DOHH2 (cell line): Measurements from ENCODE around the gene SLC16A4.

ENCODE experiments used
- H3F3A ChIP-seq: fragments of 200-600 bp; sonication (generic), shearing (Covaris generic); 2 replicates; pipeline ENCODE4 v1.6.0; 2016; ENCODE audit warnings: antibody characterized with exemption, mild to moderate bottlenecking; ENCODE audit not compliant: control insufficient read depth, insufficient read depth
- H3K27ac ChIP-seq: fragments of 200-600 bp; sonication (generic); 2 replicates; pipeline ENCODE4 v1.5.1; 2014; ENCODE audit warnings: low read depth, mild to moderate bottlenecking, low read length, moderate library complexity
- H3K27me3 ChIP-seq: fragments of 200-600 bp; sonication (generic); 2 replicates; pipeline ENCODE4 v1.6.1; 2014; ENCODE audit warnings: mild to moderate bottlenecking, low read length, mixed read lengths; ENCODE audit not compliant: control insufficient read depth
- H3K36me3 ChIP-seq: fragments of 200-600 bp; sonication (generic); 2 replicates; pipeline ENCODE4 v1.6.1; 2014; ENCODE audit warnings: mild to moderate bottlenecking, low read length, moderate library complexity, mixed read lengths; ENCODE audit not compliant: control insufficient read depth
- H3K4me1 ChIP-seq: fragments of 200-600 bp; sonication (generic); 2 replicates; pipeline ENCODE4 v1.6.1; 2014; ENCODE audit warnings: mild to moderate bottlenecking, low read length, mixed read lengths; ENCODE audit not compliant: control insufficient read depth
- H3K4me2 ChIP-seq: fragments of 200-600 bp; sonication (generic); 2 replicates; pipeline ENCODE4 v1.6.0; 2014; ENCODE audit warnings: mild to moderate bottlenecking, low read length, moderate library complexity
- H3K4me3 ChIP-seq: fragments of 200-600 bp; sonication (generic); 2 replicates; pipeline ENCODE4 v1.5.1; 2014; ENCODE audit warnings: mild to moderate bottlenecking, low read length, mixed read lengths
- H3K79me2 ChIP-seq: fragments of 200-600 bp; sonication (generic); 2 replicates; pipeline ENCODE4 v1.6.1; 2014; ENCODE audit warnings: mild to moderate bottlenecking, low read length, mixed read lengths; ENCODE audit not compliant: control insufficient read depth
- H3K9me2 ChIP-seq: fragments of 200-600 bp; sonication (generic); replicated peaks from 2 replicates; pipeline ENCODE4 v1.6.1; 2014; ENCODE audit warnings: mild to moderate bottlenecking, low read length, mixed read lengths; ENCODE audit not compliant: control insufficient read depth
- H3K9me3 ChIP-seq: fragments of 200-600 bp; sonication (generic); 2 replicates; pipeline ENCODE4 v1.6.1; 2014; ENCODE audit warnings: antibody characterized with exemption, low read length, mixed read lengths; ENCODE audit not compliant: control insufficient read depth, insufficient read depth
- H4K20me1 ChIP-seq: fragments of 200-600 bp; sonication (generic); 2 replicates; pipeline ENCODE4 v1.6.0; 2014; ENCODE audit warnings: low read depth, mild to moderate bottlenecking, antibody characterized with exemption, low read length, moderate library complexity; ENCODE audit not compliant: control insufficient read depth, insufficient read depth
- CTCF ChIP-seq: fragments of 200-600 bp; sonication (generic); IDR thresholded peaks from one replicate; pipeline ENCODE4 v1.5.1; 2014; ENCODE audit warnings: antibody characterized with exemption, mild to moderate bottlenecking, low read depth, low read length; ENCODE audit not compliant: poor library complexity, severe bottlenecking
- EZH2phosphoT487 ChIP-seq: fragments of 200-600 bp; sonication (generic); IDR thresholded peaks from 2 replicates; pipeline ENCODE4 v1.6.1; 2017; ENCODE audit warnings: borderline replicate concordance, mild to moderate bottlenecking, antibody characterized with exemption, low read length, moderate library complexity, mixed read lengths

SLC16A4 gene

DNA sequence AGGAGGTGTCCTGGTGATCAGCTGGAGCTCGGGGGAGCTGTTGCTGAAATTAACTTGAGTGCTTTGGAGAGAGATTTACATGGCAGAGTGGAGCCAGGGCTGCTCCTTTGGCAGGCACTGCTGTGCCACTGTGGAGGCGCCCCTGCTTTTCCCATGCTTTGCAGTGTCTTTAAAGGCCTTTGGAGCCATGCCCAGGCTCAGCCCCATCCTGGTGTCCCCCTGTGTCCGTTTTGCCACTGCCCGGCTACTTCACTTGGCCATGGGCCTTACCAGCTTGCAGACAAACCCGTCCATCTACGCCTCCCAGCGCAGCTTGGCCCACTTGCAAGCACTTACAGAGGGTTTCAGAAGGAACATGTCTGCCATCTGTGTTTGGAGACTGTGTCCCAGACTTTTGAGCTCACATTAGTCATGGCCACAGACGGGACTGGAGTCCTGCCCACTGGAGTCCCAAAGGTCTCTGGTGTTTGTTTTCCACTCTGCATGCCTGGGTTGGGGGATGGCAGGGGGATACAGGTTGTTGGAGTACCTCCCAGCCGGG lies 34.9 kb upstream of the SLC16A4 start:
- TF ChIP-seq EZH2phosphoT487 (no peak), CTCF (no peak)
- Histone ChIP-seq H3K27ac (no peak overlapping the region), H3K9me2 (no peaks in the 10 kb centered on the region), H3K9me3 (peaks cover 7% of the 10 kb centered on the region; the same call in 1 of the 2 replicates), H3F3A (no peaks in the 10 kb centered on the region), H3K4me3 (no peak overlapping the region), H4K20me1 (no peaks in the 10 kb centered on the region), H3K4me1 (peaks cover 7% of the 10 kb centered on the region), H3K4me2 (no peak overlapping the region), H3K79me2 (no peaks in the 10 kb centered on the region), H3K36me3 (no peaks in the 10 kb centered on the region), H3K27me3 (peaks cover 5% of the 10 kb centered on the region; the same call in 1 of the 2 replicates)

- H3K79me2 ChIP-seq, result no peaks in the 10 kb centered on the region
- no peak overlapping the region for H3K4me2 ChIP-seq
- no peak overlapping the region for H3K4me3 ChIP-seq
- H3K36me3 ChIP-seq, result no peaks in the 10 kb centered on the region
- no peaks in the 10 kb centered on the region for H4K20me1 ChIP-seq
- no peaks in the 10 kb centered on the region for H3F3A ChIP-seq
- H3K27me3 ChIP-seq, result no peaks in the 10 kb centered on the region; the same call in 1 of the 2 replicates
- TF ChIP-seq CTCF (no peak), EZH2phosphoT487 (no peak)
- H3K27ac ChIP-seq, result no peak overlapping the region
- H3K9me3 ChIP-seq, result peaks cover 7% of the 10 kb centered on the region; the same call in 1 of the 2 replicates
- no peaks in the 10 kb centered on the region for H3K9me2 ChIP-seq
- H3K4me1 ChIP-seq, result no peaks in the 10 kb centered on the region; the same call in 1 of the 2 replicates
Observed at GRCh38 chr1:110424699-110425611, 34.1 kb upstream of the SLC16A4 start.

DNA sequence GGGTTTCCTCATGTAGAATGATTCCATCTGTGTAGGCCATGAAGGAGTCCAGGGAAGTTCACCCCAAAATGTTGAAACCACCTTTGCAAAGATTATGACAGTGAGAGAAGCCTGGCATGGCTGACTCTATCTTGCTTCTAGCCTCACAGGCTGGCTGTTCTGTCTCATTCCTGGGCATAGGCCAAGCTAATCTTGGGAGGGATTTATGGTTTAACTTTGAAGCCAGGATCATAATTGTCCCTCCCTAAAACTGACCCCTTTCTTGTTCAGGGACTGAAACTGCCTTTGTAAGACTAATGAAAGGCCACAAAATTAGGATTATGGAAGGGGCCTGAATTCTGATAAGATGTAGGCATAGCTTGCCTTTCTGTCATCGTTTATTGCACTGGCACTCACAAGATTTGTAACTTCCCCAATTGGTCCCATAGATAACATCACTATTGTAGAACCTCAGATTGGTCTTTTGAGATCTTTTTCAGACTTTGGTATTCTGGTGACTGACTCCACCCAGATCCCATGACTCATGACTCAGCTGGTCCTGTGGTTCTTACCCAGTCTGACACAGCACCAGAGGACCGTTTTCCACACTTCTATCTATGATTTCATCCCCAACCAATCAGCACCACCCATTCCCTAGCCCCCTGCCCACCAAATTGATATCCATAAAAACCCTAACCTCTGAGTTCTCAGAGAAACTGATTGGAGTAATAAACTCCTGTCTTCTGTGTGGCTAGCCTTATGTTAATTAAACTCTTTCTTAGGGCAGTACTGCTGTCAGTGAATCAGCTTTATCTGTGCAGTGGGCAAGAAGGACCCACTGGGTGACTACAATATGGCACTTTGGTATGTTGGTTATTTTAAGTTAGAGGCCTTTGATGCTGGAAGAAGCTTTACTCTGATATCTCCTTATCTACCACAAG lies 30.3 kb upstream of the SLC16A4 start:
- no peaks in the 10 kb centered on the region for H3F3A ChIP-seq
- H3K27me3 ChIP-seq, result no peaks in the 10 kb centered on the region; the same call in 1 of the 2 replicates
- H4K20me1 ChIP-seq, result no peaks in the 10 kb centered on the region
- no peaks in the 10 kb centered on the region for H3K9me2 ChIP-seq
- H3K36me3 ChIP-seq, result no peaks in the 10 kb centered on the region
- H3K79me2 ChIP-seq, result no peaks in the 10 kb centered on the region
- no peak overlapping the region for H3K4me2 ChIP-seq
- H3K9me3 ChIP-seq, result peaks cover 7% of the 10 kb centered on the region; the same call in 1 of the 2 replicates
- TF ChIP-seq EZH2phosphoT487, result no peak
- no peak for TF ChIP-seq CTCF
- no peak overlapping the region for H3K4me3 ChIP-seq
- no peaks in the 10 kb centered on the region for H3K4me1 ChIP-seq
- H3K27ac ChIP-seq, result no peak overlapping the region
